GM23248 (cell line): ENCODE data around the gene IGIP.

ENCODE experiments used
- EZH2 ChIP-seq: fragments of 200-600 bp; sonication (generic); IDR thresholded peaks from 2 replicates; pipeline ENCODE4 v1.6.1; 2018; ENCODE audit warnings: antibody characterized with exemption, mild to moderate bottlenecking; ENCODE audit not compliant: insufficient read depth, poor library complexity, severe bottlenecking
- EZH2phosphoT487 ChIP-seq: fragments of 200-600 bp; sonication (generic); IDR thresholded peaks from 2 replicates; pipeline ENCODE4 v1.6.1; 2018; ENCODE audit warnings: antibody characterized with exemption, moderate library complexity, mild to moderate bottlenecking, low read depth; ENCODE audit not compliant: insufficient read depth

DNA sequence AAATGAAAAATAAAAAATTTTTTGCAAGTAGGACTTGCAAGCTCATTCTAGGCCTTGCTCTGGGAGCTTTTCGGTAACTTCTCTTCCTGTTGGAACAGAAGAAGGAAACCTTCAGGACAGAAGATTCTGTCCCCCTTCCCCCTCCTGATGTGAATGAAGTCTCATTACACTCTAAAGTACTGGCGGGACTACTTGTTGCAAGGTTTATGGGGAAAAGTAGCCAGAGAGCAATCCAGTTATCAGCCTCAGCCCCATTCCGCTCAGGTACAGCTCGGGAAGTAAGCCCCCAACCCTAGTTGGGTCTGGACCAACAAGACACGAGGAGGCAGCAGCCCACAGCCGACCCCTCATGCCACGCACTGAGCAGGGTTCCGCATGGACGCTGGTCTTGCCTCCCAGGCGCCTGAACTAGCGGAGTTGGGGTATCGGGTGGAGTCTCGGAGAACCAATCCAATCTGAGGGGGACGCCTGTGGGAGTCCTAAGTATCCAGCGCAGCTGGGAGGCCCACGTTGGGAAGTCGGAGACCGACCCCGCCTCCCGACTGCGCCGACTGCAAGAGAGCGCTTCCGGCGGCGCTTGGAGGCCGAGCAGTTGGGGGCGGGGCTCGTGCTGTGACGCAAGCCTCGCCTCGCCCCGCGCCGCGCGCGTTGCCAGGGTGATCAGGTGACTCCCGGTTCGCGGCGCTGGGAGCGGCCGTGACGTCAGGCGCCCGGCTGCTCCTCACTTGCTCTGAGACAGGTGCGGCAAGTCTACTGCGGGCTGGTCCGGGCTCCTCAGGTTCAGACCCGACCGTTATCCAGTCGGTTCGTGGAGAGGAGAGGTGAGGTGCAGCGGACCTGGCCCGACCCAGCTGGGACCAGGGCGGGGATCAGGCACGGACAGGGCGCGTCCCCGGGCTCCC lies 49.0 kb downstream of the IGIP start, which contains the start of gene CYSTM1:
- no peak for TF ChIP-seq EZH2phosphoT487
- TF ChIP-seq EZH2: no peak
